Epithelial cell of prostate (primary cell): ENCODE measurements around the gene HOXC11.

Experiments used
- DNase-seq: peaks from one replicate; pipeline ENCODE4 v3.0.0-alpha.2; 2011; ENCODE audit warnings: low read depth, low spot score
- H3K27ac ChIP-seq: fragments of 450-650 bp; 2 replicates; pipeline ENCODE4 v1.5.1; 2017; ENCODE audit warnings: mild to moderate bottlenecking

Gene HOXC11

DNA sequence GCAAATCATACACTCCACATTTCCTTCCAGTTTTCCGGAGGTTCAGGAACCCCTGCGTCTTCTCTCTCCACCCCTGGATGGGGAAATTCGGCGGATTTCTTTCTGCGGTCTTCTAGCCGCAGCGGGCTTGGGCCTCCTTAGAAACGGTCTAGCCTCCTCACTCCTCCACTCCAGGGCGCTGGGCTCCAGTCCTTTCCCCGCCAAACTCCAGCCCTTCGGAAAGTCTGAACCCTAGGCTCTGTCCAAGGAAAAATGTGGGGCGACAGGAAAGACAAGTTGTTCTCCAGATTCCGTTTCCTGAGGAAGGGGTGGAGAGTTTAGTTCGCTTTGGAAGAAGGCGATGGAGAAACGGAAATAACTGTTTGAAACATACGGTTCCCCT is 10.6 kb downstream of the HOXC11 start:
- DNase-seq, result no peak
- no peak overlapping the region for H3K27ac ChIP-seq

DNA sequence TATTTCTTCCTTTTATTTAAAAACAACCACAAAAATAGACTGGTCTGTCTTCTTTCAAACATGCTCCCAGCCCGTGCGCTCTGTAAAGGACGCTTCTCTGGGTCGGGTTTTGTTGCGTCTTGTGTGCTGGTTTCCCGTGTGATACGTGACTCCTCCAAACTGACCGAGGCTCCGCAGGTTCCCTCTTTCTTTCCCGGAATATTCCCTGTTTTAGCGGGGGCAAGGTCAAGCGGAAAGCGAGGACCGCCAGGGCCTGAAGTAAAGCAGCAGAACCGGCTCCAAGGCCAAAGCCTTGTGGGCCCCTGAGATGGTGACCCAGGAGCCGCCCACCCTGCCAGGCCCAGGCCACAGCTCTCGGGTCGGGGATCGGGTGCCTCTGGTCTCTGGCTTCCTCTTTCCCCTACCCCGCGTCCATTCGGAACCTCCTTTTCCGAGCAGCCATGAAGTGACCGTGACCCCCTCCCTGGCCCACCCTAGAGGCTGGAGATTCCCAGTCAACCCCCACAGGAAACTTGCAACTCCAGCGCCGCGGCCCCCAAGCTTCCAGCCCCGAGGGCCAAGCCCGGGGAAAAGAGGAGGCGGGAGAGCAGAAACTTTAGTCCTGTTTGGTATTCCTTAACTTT is 11.1 kb downstream of the HOXC11 start:
- H3K27ac ChIP-seq, result no peak overlapping the region
- no peak for DNase-seq

DNA sequence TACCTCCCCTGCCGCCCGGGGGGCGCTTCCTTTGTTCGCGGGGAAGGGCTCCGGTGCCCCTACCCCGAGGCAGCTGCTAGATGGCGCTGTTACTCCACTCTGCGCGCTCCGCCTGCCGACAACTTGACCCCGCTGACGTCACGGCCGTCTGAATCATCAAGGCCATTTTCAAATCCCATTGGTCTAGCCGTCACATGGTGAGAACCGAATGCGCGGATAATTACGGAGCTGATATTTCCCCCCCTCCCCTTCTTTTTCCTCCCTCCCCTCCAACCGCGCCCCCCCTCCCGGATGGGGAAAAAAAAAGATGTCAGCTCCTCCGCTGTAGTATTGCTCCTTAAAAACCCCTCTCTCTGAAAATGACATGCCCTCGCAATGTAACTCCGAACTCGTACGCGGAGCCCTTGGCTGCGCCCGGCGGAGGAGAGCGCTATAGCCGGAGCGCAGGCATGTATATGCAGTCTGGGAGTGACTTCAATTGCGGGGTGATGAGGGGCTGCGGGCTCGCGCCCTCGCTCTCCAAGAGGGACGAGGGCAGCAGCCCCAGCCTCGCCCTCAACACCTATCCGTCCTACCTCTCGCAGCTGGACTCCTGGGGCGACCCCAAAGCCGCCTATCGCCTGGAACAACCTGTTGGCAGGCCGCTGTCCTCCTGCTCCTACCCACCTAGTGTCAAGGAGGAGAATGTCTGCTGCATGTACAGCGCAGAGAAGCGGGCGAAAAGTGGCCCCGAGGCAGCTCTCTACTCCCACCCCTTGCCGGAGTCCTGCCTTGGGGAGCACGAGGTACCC is 12.2 kb downstream of the HOXC11 start, which contains the start of gene HOXC10:
TSS of gene HOXC10 (plus strand) at position 246 of the 791 bp plus-strand sequence. CDS start at position 360, 114 bp downstream.
- H3K27ac ChIP-seq, result no peak within 1 kb of the TSS

DNA sequence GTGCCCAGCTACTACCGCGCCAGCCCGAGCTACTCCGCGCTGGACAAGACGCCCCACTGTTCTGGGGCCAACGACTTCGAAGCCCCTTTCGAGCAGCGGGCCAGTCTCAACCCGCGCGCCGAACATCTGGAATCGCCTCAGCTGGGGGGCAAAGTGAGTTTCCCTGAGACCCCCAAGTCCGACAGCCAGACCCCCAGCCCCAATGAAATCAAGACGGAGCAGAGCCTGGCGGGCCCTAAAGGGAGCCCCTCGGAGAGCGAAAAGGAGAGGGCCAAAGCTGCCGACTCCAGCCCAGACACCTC is 12.7 kb downstream of the HOXC11 start:
- H3K27ac ChIP-seq, result no peak overlapping the region

More for the DNA sequence above, 12.2 kb downstream of the HOXC11 start, which contains the start of gene HOXC10:
- DNase-seq, result peak; percentile 33

DNA sequence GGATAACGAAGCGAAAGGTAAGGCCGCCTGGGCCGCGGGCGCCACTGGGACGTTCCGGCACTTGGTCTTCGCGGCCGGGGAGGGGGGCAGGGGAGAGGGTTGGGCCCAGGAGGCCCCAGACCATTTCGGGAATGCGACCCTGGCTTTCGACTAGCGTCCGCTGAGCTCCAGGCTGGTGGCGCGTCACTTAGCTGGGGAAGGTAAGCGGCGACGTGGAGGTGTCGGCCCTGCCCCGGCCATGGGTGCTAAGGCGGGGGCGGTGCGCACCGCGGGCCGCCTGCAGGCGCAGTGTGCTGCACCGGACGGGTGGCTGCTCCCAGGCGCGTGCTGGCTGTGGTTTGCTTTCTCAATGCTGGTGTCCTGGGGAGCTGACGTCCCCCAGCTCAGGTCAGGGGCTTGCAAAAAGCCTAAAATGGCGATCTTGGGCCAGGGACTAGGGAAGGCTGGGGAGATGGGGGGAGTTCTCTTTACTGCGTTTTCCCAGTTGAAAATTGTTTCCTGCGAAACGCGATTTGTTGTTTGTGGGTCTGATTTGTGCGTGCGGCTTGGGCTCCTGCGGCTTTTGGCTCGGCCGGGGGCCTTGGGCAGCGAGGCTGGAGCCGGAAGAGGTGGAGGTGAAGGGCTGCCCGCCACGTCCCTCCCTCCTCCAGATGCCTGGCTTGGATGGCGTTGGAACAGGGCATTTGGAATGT is 13.2 kb downstream of the HOXC11 start:
- no peak for DNase-seq
- H3K27ac ChIP-seq, result no peak overlapping the region

More for the DNA sequence above, 12.7 kb downstream of the HOXC11 start:
- no peak for DNase-seq

DNA sequence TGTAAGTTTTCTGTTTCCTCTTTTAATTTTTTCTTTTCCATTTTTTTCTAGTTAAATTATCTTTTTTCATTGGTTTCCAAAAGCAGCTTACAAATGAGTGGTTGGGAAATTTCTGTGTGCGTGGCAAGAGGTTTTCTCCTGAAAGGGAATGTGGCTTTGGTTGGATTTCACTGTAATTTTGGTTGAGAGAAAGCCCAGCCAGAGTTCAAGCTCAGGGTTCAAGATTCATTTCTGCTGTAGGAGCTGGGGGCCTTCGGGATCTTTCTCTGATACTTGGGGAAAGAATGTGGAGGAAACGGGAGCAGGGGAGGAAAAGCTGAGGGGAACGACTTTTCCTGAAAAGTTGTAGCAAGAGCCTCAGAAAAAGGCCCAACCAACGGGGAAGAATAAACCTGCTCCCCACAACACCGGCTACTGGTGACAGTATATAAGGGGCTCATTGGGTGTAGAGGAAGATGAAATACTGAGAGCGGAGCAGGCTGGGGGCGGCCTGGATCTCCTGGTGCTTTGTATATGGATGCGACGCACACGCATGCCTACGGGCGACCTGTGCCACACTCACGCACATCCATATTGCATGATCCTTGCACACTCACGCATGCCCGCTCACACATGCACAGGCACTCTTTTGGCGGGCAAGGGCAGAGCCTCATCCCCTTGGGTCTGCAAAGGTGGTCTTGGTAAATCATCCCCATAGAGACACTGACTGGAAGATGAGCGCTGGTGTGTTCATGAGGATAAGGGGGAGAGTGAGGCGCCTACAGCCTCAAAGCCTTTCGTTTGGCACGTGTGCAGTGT is 14.0 kb downstream of the HOXC11 start:
- no peak overlapping the region for H3K27ac ChIP-seq

DNA sequence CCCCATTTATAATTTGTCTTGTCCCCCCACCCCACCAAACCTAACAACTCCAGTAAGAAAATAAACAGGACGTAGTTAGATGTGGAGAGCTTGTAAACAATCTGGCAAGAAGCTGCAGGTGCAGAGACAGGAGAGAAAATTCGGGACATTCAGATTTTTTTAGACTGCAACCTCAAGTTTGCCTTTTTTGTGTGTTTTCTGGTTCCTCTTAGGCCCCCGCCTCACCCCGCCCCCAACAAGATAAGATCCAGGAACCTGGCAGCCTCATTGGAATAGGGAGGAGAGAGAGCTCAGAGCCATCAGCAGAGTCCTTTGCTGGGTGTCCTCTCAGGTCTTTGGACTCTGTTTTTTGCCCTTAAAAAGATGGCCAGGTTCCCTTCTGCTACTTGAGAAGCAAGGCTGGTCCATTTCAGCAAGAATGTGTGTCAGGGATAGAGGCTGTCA is 14.9 kb downstream of the HOXC11 start:
- no peak overlapping the region for H3K27ac ChIP-seq
- no peak for DNase-seq

More for the DNA sequence above, 14.0 kb downstream of the HOXC11 start:
- DNase-seq, result no peak

DNA sequence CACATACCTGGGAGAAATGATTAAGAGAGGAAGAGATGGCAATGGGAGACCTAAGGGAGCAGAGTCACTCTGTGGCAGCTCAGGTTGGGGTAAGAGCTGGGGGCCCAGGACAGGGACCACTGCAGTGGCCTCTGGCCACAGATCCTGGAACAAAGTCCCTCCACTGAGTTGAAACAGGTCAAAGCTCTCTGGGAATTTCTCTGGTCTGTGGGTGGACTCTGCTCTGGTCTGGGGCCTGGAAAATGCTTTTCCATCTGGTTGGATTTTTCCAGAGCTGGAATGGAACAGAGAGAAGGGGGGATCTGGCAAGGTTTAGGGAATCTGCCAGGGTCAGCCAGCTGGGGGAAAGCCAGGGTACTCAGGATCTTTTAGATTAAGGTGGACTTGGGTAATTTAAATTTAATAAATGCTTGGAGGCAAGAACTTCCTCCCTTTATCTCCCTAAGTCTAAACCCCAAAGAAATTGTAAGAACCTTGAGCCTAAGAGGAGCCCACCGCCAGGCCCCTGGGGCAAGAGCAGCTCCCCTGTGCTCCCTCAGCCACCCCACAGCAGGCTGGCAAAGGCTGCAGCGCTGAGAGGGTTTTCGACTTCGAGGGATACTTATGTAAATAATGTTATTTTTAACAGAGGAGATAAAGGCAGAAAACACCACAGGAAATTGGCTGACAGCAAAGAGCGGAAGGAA is 15.8 kb downstream of the HOXC11 start:
- no peak overlapping the region for H3K27ac ChIP-seq

DNA sequence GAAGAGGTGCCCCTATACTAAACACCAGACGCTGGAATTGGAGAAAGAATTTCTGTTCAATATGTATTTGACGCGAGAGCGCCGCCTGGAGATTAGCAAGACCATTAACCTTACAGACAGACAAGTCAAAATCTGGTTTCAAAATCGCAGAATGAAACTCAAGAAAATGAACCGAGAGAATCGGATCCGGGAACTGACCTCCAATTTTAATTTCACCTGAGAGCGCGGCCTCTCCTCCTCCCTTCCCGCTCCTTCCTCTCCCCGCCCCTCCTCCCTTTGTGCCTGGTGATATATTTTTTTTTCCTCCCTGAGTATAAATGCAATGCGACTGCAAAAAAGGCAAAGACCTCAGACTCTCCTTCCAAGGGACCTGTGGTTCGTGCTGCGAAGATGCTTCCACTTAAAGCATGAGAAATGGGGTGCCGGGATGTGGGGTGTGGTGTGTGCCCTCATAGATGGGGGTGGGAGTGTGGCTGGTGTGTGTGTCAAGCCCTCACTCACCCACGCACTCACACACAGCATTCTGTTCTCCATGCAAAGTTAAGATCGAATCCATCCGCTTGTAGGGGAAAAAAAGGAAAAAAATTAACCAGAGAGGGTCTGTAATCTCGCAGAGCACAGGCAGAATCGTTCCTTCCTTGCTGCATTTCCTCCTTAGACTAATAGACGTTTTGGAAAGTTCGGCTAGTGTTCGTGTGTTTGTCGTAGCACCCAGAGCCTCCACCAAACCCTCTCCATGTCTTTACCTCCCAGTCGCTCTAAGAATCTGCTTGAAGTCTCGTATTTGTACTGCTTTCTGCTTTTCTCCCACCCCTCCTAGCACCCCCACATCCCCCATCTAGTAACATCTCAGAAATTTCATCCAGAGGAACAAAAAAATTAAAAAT is 16.5 kb downstream of the HOXC11 start:
- no peak for DNase-seq
- H3K27ac ChIP-seq, result no peak overlapping the region

More for the DNA sequence above, 15.8 kb downstream of the HOXC11 start:
- DNase-seq, result no peak

DNA sequence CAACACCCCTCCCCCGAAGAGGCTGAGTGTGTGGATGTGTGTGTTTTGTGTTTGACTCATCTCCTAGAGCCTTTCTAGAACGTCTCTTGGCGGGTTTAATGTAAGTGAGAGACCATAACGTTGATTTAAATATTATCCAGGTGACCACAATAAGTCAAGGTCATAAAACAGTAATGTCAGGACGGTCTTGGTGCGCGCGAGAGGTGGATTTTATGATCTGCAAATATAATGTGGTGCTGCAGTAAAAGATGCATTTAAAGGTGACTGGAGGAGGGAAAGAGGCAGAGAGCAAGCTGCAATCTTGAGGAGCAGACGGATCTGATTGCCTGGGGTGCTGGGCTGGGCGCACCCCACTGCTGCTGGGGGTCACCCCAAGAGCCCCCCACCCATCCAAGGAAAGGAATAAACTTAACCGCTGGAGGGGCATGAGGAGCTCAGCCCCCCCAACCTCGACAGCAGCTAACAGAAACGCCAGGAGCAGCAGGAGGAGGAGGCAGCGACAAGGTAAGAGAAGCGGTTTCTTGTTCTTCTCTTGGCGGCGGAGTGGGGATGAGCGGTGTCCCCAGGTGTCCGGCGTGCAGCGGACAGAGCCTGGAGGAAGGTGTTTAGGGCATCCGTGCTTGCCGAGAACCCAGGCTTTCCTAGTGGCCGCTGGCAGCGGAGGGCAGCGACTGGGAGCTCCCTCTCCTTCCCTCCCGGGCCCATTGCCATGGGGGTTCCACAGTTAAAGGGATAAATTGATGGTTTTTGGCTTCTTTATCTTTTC is 17.6 kb downstream of the HOXC11 start:
- DNase-seq, result no peak
- H3K27ac ChIP-seq, result no peak overlapping the region

DNA sequence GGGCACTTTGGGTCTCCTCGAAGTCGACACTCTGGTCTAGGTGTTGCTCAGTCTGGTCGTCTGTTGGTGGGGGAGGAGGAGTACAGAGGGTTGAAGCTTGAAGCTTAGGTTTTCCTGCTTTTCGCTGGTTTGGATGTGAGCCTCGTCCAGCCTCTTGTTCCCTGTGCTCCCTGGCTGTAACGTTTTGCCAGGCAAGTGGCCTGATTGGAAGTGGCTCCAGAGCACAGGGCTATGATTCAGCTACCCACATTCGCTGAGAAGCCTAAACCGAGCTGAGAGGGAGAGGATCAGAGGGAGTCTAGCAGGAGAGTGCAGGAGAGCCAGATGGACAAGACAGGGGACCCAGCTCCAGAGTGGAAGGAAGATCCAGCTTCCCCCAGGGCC is 18.1 kb downstream of the HOXC11 start:
- DNase-seq, result no peak
- H3K27ac ChIP-seq, result no peak overlapping the region

DNA sequence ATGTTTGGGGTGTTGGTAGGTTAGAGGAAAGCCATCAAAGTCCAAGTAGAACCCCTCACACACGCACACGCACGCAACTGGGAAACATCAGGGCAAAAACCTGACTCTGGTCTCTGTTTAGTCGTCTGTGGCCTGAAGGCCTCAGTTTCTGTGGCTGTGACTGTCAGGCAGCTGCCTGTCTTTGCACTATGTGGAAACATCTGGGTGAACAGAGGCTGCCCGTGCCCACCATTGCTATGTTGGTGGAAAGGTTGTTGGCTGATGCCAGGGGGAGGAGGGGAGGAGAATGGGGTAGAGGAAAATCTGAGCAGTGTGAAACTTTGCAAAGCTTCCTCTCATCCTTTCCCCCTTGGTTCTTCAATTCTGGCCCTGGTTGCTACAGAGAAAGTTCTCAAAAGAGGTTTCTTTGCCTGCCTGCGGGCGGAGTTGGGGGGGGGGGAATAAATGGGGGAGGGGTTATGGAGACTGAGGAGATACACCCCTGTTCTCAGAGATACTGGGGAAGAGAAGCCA is 19.5 kb downstream of the HOXC11 start:
- no peak overlapping the region for H3K27ac ChIP-seq
- no peak for DNase-seq

DNA sequence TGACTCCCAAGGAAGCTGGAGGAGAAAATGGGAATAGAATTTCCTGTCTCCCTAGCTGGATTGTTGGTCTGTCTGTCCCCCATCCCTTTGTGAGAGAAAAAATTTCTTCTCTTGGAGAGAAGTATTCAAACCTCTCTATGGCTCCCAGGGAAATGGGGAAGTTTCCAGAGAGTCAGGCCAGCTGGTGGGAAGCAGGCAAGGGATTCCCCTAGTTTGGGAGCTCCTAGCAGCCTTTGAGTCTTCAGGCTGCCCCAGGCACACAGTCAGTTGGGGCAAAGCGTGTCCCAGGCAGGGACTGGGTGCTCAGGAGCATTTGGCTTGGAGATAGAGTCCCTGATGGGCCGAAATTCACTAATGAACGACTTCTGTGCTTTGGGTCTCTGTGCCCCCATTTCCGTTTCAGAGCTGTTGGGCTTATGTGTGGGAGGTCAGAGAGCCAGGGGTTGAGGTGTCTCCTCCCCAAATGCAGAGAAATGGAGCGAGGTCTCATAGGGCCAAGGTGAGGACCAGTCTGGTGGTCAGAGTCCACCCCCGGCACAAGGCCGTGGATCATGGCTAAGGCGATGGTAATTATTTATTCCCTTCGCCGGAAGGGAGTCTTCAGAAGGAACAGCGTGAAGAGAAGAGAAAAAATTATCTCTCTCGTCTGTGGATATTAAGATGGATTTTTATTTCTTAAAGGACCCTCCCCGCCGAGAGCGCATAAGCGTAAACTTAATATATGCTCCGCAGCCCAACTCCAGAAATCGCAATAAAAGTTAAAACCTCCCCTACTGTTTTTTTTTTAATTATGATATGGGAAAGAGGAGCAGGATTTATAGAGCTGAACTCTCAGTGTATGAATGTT is 20.5 kb downstream of the HOXC11 start:
- no peak overlapping the region for H3K27ac ChIP-seq
- DNase-seq, result no peak

DNA sequence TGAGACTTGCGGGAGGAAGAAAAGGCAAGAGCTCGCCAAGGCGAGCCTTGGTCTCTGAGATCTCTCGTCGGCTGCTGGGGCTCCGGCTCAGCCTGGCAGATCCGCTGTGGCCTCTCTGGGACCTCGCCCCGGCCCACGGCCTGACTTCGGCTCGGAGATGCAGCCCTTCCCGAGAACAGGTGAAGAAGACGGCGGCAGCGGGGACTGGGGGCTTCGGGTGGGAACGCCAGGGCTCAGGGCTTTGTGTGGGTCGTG is 21.0 kb downstream of the HOXC11 start:
- H3K27ac ChIP-seq, result no peak overlapping the region
- no peak for DNase-seq

DNA sequence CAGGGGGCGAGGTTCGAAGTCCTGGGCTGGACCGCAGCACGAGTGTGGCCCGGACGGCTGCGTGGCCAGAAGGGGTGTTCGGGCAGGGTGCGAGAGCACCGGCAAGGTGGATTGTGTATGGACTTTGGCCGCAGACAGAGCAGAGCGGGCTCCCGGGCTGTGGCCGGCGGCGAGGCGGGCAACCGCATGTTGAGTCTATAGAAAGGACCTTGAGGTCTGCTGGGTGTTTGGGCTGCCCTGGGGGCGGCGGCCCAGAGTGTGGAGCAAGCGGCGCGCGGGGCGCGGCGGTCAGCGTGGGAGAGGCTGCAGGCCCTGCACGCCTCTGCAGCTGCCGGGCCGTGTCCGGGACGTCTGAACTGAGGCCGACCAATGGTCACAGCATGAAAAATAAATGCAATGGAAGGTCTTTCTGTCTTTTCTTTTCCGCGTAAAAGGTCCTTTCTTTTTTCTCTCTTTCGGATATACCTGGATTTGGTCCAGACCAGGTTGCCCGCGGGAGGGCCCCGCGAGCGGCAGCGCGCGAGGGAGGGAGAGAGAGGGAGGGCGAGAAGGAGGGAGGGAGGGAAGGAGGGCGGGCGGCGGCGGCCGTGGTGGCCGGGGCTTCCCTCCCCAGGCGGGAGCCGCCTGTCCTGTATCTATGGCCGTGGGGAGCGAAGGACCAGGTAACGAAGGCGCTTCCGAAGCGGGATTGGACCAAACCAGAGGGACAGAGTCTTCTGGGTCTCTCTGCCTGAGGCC is 21.5 kb downstream of the HOXC11 start:
- DNase-seq, result no peak
- no peak overlapping the region for H3K27ac ChIP-seq

DNA sequence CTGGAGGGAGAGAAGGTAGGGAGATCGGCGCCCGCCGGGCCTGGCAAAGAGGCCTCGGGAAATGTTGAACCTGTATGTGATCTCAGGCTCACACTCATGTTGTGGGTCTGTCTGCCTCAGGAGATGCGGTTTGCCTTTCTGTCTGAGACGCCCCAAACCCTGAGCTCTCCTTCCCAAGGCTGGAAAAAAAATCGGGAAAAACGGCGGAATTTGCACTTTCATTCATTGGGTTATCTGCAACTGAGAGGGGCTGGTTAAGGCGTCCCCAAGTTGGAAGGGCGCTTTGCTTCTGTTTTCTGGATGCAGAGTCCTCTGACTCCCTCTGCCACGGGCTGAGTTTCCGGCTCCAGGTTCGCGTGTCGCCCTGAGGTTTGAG is 22.1 kb downstream of the HOXC11 start:
- no peak for DNase-seq
- no peak overlapping the region for H3K27ac ChIP-seq
